MM.1S (cell line): ENCODE results near the gene CLDN17.

Experiments
- EZH2 ChIP-seq: fragments of 300-600 bp; sonication (generic); optimal IDR thresholded peaks from 2 replicates; pipeline ENCODE3; 2017; ENCODE audit warnings: low read depth, mild to moderate bottlenecking, antibody characterized with exemption, low read length, mixed read lengths
- EZH2phosphoT487 ChIP-seq: fragments of 300-600 bp; sonication (generic); IDR thresholded peaks from 2 replicates; pipeline ENCODE4 v1.6.1; 2018; ENCODE audit warnings: antibody characterized with exemption, low read length
- TF ChIP-seq, protein P1 (sequence below): fragments of 300-600 bp; sonication (generic); IDR thresholded peaks from 2 replicates; pipeline ENCODE4 v1.5.1; 2016; ENCODE audit warnings: antibody characterized with exemption, low read length, mixed read lengths

DNA sequence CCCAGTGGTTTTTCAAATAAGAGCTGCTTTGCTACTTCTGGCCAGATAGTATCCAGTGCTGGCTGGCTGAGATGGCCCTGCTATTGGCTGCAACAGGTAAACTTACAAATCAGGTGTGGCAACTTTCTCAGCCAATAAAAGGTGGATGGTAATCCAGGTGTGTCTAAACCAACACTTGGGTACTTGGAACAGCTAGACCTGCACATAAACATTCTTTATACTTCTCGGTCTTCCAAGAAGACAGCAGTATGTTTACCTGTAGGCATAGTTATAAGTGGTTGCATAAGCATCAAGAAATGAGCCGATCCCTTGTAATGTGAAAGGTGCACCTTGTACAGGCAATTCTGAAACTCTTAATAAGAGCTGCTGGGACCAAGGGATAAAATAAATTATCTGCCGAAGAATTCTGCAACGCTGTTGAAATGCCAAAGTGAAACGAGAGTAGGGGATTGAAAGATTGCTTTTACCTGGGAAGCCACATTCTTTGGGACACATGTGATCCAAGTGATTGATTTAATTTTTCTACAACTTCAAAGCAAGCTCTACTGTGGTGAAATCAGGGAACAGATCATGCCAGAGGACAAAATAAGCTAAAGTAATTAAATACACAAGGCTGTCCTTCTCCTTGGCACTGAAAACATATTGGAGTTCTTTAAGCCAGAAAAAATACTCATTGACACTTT, 49.6 kb upstream of the CLDN17 start, which contains the start of gene CLDN8:
- TF ChIP-seq, protein P1, sequence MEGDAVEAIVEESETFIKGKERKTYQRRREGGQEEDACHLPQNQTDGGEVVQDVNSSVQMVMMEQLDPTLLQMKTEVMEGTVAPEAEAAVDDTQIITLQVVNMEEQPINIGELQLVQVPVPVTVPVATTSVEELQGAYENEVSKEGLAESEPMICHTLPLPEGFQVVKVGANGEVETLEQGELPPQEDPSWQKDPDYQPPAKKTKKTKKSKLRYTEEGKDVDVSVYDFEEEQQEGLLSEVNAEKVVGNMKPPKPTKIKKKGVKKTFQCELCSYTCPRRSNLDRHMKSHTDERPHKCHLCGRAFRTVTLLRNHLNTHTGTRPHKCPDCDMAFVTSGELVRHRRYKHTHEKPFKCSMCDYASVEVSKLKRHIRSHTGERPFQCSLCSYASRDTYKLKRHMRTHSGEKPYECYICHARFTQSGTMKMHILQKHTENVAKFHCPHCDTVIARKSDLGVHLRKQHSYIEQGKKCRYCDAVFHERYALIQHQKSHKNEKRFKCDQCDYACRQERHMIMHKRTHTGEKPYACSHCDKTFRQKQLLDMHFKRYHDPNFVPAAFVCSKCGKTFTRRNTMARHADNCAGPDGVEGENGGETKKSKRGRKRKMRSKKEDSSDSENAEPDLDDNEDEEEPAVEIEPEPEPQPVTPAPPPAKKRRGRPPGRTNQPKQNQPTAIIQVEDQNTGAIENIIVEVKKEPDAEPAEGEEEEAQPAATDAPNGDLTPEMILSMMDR, result no peak
- TF ChIP-seq EZH2, result no peak
- TF ChIP-seq EZH2phosphoT487, result no peak
